LNCaP clone FGC (cell line): ENCODE data around the gene FA2H.
"Not testable (repeated sequence)": the region's sequence is repeated elsewhere in the genome, so short reads cannot be mapped to it uniquely, and the experiment has no call there.

Experiments used
- DNase-seq: peaks from one replicate; pipeline ENCODE4 v3.0.0-alpha.2; 2011; ENCODE audit warnings: low read depth
- H3K4me3 ChIP-seq: 2 replicates; pipeline ENCODE4 v1.5.1; 2011; ENCODE audit warnings: mild to moderate bottlenecking, low read depth, low read length, control low read depth
- CTCF ChIP-seq: IDR thresholded peaks from 2 replicates; pipeline ENCODE4 v1.5.1; 2012; ENCODE audit warnings: mild to moderate bottlenecking; ENCODE audit not compliant: control insufficient read depth, insufficient read depth; ENCODE audit errors: extremely low read depth

The FA2H gene

DNA sequence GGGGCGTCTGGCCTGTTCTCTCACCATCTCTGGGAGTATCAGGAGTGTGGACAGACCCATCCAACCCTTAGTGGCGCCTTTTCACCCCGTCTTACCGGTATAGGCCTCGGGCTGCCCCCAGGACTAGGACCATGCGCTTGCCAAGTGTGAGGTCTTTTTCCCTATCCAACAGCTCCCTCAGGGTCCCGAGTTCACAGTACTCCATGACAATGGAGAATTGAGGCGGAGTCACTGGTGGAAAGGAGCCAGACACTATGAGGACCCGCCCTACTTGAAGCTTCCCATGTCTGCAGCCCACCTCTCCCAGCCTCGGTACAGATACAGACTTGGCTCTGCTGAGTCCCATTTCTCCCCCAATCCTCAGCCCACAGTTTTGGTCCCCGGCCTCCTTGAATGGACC lies 92.1 kb downstream of the FA2H start:
- no peak for TF ChIP-seq CTCF
- H3K4me3 ChIP-seq, result no peak overlapping the region
- DNase-seq, result no peak

DNA sequence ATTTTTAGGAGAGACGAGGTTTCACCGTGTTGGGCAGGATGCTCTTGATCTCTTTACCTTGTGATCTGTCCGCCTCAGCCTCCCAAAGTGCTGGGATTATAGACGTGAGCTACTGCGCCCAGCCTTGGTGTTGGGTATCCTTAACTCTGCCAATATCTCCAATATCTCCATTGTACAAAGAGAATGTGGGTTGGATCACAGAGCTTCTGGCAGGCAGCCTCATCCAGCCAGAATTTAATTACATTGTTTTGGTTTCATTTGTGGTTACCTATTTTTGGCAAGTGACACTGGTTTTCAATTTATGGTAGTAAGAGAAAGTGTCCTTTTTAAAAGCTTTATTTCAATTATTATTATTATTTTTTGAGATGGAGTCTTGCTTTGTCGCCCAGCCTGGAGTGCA lies 93.9 kb downstream of the FA2H start:
- DNase-seq, result no peak
- TF ChIP-seq CTCF, result no peak
- no peak overlapping the region for H3K4me3 ChIP-seq

DNA sequence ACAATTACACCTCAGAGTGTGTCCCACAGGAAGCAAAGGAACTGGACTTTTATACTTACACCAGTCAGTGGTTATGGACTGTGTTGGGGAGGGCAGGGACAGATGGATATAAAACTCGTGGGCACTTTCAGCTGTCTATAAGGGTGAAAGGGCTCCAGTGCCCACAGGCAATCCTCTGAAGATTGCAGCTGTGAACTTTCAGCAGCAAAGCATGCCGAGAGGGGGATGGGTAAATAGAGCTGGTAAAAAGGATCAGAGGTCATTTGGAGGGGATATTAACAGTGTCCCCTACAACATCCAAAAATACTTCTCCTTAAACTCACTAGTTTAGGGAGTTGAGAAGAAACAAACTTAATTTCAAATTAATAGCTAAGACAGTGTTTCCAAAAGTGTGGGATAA lies 94.6 kb downstream of the FA2H start:
- DNase-seq, result no peak
- H3K4me3 ChIP-seq, result no peak overlapping the region
- no peak for TF ChIP-seq CTCF

GRCh38 chr16:74677868-74678267 lies 96.8 kb downstream of the FA2H start:
- TF ChIP-seq CTCF, result no peak
- no peak overlapping the region for H3K4me3 ChIP-seq
- no peak for DNase-seq

GRCh38 chr16:74673876-74674275 lies 100.7 kb downstream of the FA2H start:
- no peak for DNase-seq
- no peak for TF ChIP-seq CTCF
- no peak overlapping the region for H3K4me3 ChIP-seq

- not testable (repeated sequence) for H3K4me3 ChIP-seq, DNase-seq
These were observed 105.7 kb downstream of the FA2H start for GRCh38 chr16:74668877-74669276.

DNA sequence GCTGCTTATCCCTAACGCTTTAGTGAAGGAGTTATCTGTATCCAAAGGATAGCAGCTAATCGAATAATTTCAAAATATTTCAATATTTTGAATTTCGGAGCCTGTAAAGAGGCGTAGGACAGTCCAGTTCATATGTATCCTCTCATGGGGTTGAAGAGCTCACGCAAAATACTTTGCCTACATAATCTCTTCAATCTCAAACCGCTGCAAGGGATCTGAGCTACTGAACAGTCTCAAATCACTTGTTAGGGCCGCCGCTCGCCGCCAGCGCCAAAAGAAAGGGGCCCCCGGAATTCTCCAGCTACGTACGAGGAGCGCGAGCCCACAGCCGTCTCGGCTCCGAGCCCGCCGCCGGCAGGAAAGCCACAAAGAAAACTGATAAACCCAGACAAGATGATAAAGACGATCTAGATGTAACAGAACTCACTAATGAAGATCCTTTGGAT lies 107.3 kb downstream of the FA2H start:
- DNase-seq, result no peak
- peak overlapping the region; percentile 94 for H3K4me3 ChIP-seq
- no peak for TF ChIP-seq CTCF
